Ovary (tissue), 3 donors: Measurements from ENCODE around the gene DGKI.

Source experiments
- EP300 ChIP-seq: sonication (generic); formaldehyde crosslinking; IDR thresholded peaks from one replicate; pipeline ENCODE4 v1.6.1; 2017; ENCODE audit warnings: antibody characterized with exemption
- POLR2A ChIP-seq: fragments of 450-650 bp; IDR thresholded peaks from one replicate; pipeline ENCODE4 v1.6.1; 2017; ENCODE audit warnings: antibody characterized with exemption, mild to moderate bottlenecking, moderate library complexity
- TF ChIP-seq, protein P1 (sequence below), 3 donors: fragments of 450-650 bp in 2 of 3; fragments of 200-600 bp in 1 of 3; IDR thresholded peaks; one replicate each; pipeline versions ENCODE4 v1.5.1 to v1.8.0; 2016 to 2022; ENCODE audit warnings: antibody characterized with exemption in 3 of 3, mild to moderate bottlenecking in 1 of 3
- donor health status: DM: no; HTN: no; CAD: no.

DNA sequence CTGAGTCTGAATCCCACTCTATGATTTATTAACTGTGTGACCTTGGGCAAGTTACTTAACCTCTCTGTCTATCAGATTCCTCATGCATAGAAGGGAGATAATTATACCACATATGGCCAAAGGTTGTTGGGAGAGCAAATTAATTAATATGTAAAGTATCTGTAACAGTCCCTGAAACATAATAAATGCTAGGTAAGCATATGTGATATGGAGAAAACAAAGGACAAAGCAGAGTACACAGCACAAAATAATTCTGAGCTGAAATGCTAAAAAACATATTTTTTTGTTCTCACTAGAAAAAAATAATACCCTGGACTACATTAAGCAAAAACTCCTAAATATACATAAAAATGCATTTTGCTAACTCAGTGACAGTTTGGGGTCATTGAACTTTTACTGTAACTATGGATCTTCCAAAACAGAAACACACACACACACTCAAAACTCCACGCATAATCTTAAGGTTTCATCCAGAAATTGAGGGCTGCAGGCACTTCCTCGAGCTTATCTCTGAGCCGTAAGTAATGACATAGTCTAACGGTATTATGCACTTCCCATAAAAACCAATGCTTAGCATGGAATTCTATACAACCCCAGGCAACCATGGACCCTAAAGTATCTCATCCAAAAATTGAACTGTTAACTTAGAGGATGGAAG is 301.6 kb downstream of the DGKI start:
- TF ChIP-seq, protein P1, sequence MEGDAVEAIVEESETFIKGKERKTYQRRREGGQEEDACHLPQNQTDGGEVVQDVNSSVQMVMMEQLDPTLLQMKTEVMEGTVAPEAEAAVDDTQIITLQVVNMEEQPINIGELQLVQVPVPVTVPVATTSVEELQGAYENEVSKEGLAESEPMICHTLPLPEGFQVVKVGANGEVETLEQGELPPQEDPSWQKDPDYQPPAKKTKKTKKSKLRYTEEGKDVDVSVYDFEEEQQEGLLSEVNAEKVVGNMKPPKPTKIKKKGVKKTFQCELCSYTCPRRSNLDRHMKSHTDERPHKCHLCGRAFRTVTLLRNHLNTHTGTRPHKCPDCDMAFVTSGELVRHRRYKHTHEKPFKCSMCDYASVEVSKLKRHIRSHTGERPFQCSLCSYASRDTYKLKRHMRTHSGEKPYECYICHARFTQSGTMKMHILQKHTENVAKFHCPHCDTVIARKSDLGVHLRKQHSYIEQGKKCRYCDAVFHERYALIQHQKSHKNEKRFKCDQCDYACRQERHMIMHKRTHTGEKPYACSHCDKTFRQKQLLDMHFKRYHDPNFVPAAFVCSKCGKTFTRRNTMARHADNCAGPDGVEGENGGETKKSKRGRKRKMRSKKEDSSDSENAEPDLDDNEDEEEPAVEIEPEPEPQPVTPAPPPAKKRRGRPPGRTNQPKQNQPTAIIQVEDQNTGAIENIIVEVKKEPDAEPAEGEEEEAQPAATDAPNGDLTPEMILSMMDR (IDR thresholded peaks at IDR 0.05): no peak
- TF ChIP-seq POLR2A: no peak
- TF ChIP-seq EP300: no peak
